Right lobe of liver (tissue), 6 donors: ENCODE data around the gene PRLH. TPM values are rescaled to one million over a fixed set of nuclear protein-coding genes. Genes with fewer than 3 reads are reported as not detected.
"Not testable (repeated sequence)": the region's sequence is repeated elsewhere in the genome, so short reads cannot be mapped to it uniquely, and the experiment has no call there.

Source experiments
- ATAC-seq, 4 donors: fragments of 200-7000 bp; cut with Tn5 transposase; one replicate each; pipeline ENCODE4 v1.9.1; 2020; ENCODE audit warnings: mild to moderate bottlenecking in 4 of 4, moderate library complexity in 4 of 4
- DNase-seq, 3 donors: peaks; one replicate each; pipeline ENCODE4 v3.0.0-alpha.2; 2020
- H3K27ac ChIP-seq, 3 donors: fragments of 200-600 bp; one replicate each; pipeline ENCODE4 v1.8.0; 2022
- H3K27me3 ChIP-seq, 2 donors: fragments of 200-600 bp; one replicate each; pipeline ENCODE4 v1.8.0; 2022
- H3K36me3 ChIP-seq, 4 donors: fragments of 200-600 bp; sonication (generic) in 1 of 4; one replicate each; pipeline versions ENCODE4 v1.5.1 to v1.8.0; 2017 to 2022; ENCODE audit warnings: control low read depth in 1 of 4
- H3K4me1 ChIP-seq, 4 donors: fragments of 200-600 bp; sonication (generic) in 1 of 4; one replicate each; pipeline versions ENCODE4 v1.5.1 to v1.8.0; 2017 to 2022; ENCODE audit warnings: control low read depth in 1 of 4
- H3K4me3 ChIP-seq, 3 donors: fragments of 200-600 bp; one replicate each; pipeline ENCODE4 v1.8.0; 2022
- H3K9me3 ChIP-seq, 4 donors: fragments of 200-600 bp; sonication (generic) in 1 of 4; one replicate each; pipeline versions ENCODE4 v1.5.1 to v1.8.0; 2017 to 2022; ENCODE audit warnings: control low read depth in 1 of 4
- CTCF ChIP-seq, 4 donors: fragments of 200-600 bp in 3 of 4; fragments of 450-650 bp in 1 of 4; IDR thresholded peaks; one replicate each; pipeline versions ENCODE4 v1.5.1 to v1.8.0; 2016 to 2022; ENCODE audit warnings: antibody characterized with exemption in 4 of 4, mild to moderate bottlenecking in 2 of 4
- POLR2A ChIP-seq: fragments of 450-650 bp; IDR thresholded peaks from one replicate; pipeline ENCODE4 v1.6.1; 2017; ENCODE audit warnings: antibody characterized with exemption, mild to moderate bottlenecking
- WGBS: methylation state at CpG from one replicate; pipeline ENCODE4 v1.1.6; 2018; ENCODE audit warnings: low coverage, low lambda C conversion rate; ENCODE audit not compliant: insufficient coverage; ENCODE audit errors: missing lambda C conversion rate; 5-methylcytosine and 5-hydroxymethylcytosine counted together
- intact Hi-C, 2 donors: fragments of 100-400 bp; cut with DNase I; formaldehyde crosslinking; loops; one replicate each; pipeline versions ENCODE4 v1.11.2 to v1.14.1; 2022
- total RNA-seq, 6 experiments: library from RNA; depleted of rRNA in 2 of 6; stranded (reverse); fragments of >200 nt in 2 of 6; fragmentation: NEBNext Ultra II Directional in 3 of 6; extraction: Animal tissue kit (Norgen Biotek cat#: 25700) in 3 of 6; gene quantifications; one replicate each; pipeline versions ENCODE4 v1.1.0 to v1.2.4, GENCODE V29; 2016 to 2023
- donor health status: DM: no; HTN: yes; CAD: no.
- donor health status: DM: no; HTN: no; CAD: no.
- donor health status: DM: no; HTN: no; CAD: no.
- donor health status: DM: no; HTN: yes; CAD: no.
- donor health status: DM: no; HTN: yes; CAD: no.

PRLH gene
- total RNA-seq, 6 experiments from 2014 or later, result not detected

- Histone ChIP-seq H3K4me1 (peaks cover 0 to 26% (median 13%) of the 10 kb centered on the region in 4 donors), H3K9me3 (no peaks in the 10 kb centered on the region), H3K4me3 (no peak overlapping the region), H3K27ac (no peak overlapping the region), H3K27me3 (no peaks in the 10 kb centered on the region), H3K36me3 (no peaks in the 10 kb centered on the region)
- ATAC-seq, result no peak
- intact Hi-C loops, result loop anchor here (5.0 to 10.0 kb wide), 2 partner anchors 149 to 152 kb away; no protein-coding TSS in a partner anchor
- no peak for TF ChIP-seq CTCF (IDR thresholded peaks at IDR 0.05)
- TF ChIP-seq POLR2A, result no peak
- WGBS, result no CpG with 5 or more reads among the region's 10 CpGs
- no peak for DNase-seq
Observed at GRCh38 chr2:237593036-237593435, 26.7 kb downstream of the PRLH start.

GRCh38 chr2:237593596-237594320 is 27.4 kb downstream of the PRLH start:
- ATAC-seq, result no peak
- WGBS, result 88% methylated on average over 4 of the region's 17 CpGs
- intact Hi-C loops, result loop anchor here (5.0 to 10.0 kb wide), 2 partner anchors 149 to 151 kb away; no protein-coding TSS in a partner anchor

GRCh38 chr2:237594514-237594871 is 28.1 kb downstream of the PRLH start:
- TF ChIP-seq CTCF (IDR thresholded peaks at IDR 0.05), result no peak
- TF ChIP-seq POLR2A, result no peak
- Histone ChIP-seq H3K36me3 (no peaks in the 10 kb centered on the region), H3K9me3 (no peaks in the 10 kb centered on the region), H3K27me3 (no peaks in the 10 kb centered on the region), H3K27ac (peak overlapping the region in 2 of 3 donors; percentile 72 to 79), H3K4me1 (peaks cover 0 to 27% (median 13%) of the 10 kb centered on the region in 4 donors), H3K4me3 (no peak overlapping the region)
- intact Hi-C loops, result loop anchor here (5.0 to 10.0 kb wide), 2 partner anchors 148 to 150 kb away; no protein-coding TSS in a partner anchor
- DNase-seq (no peak), ATAC-seq (peak in 1 of 4 donors; percentile 29)
- 34% methylated on average over 2 of the region's 5 CpGs for WGBS

More at GRCh38 chr2:237593596-237594320, 27.4 kb downstream of the PRLH start:
- no peaks in the 10 kb centered on the region for H3K36me3 ChIP-seq
- TF ChIP-seq CTCF (IDR thresholded peaks at IDR 0.05) (no peak), POLR2A (no peak)
- no peaks in the 10 kb centered on the region for H3K9me3 ChIP-seq
- DNase-seq, result no peak
- H3K27ac ChIP-seq, result peak overlapping the region in 2 of 3 donors; percentile 72 to 79
- H3K4me1 ChIP-seq, result peaks cover 0 to 26% (median 12%) of the 10 kb centered on the region in 4 donors
- no peak overlapping the region for H3K4me3 ChIP-seq
- no peaks in the 10 kb centered on the region for H3K27me3 ChIP-seq

- Histone ChIP-seq H3K27ac (peak overlapping the region in 2 of 3 donors; percentile 72 to 79), H3K4me1 (peaks cover 0 to 32% (median 13%) of the 10 kb centered on the region in 4 donors)
- DNase-seq, ATAC-seq, H3K36me3 ChIP-seq, H3K9me3 ChIP-seq, H3K27me3 ChIP-seq, H3K4me3 ChIP-seq: not testable (repeated sequence)
- 89% methylated on average over 3 of the region's 5 CpGs for WGBS
- intact Hi-C loops, result loop anchor here in 1 of 2 donors (10.0 kb wide), 1 partner anchor 149 kb away; no protein-coding TSS in a partner anchor
Observed at GRCh38 chr2:237595829-237596519, 29.6 kb downstream of the PRLH start.
